ENCODE results near the gene FMN1.

FMN1 gene

GRCh38 chr15:32908872-32909271 is 285.6 kb downstream of the FMN1 start:
- DNase-seq, result no peak

GRCh38 chr15:32908135-32908801 is 286.2 kb downstream of the FMN1 start:
- DNase-seq, result no peak

GRCh38 chr15:32905481-32905880 is 289.0 kb downstream of the FMN1 start:
- DNase-seq, result no peak

GRCh38 chr15:32904448-32904847 is 290.1 kb downstream of the FMN1 start:
- DNase-seq, result no peak

- no peak for DNase-seq
Observed at GRCh38 chr15:32903591-32904290, 290.8 kb downstream of the FMN1 start.

GRCh38 chr15:32901995-32902394 is 292.5 kb downstream of the FMN1 start:
- no peak for DNase-seq

GRCh38 chr15:32901192-32901591 is 293.3 kb downstream of the FMN1 start:
- DNase-seq, result no peak

- no peak for DNase-seq
Observed at GRCh38 chr15:32899126-32899596, 295.4 kb downstream of the FMN1 start.

GRCh38 chr15:32898414-32898813 is 296.1 kb downstream of the FMN1 start:
- no peak for DNase-seq

- DNase-seq, result no peak
Observed at GRCh38 chr15:32893421-32893820, 301.1 kb downstream of the FMN1 start.

- no peak for DNase-seq
Observed at GRCh38 chr15:32889214-32889613, 305.3 kb downstream of the FMN1 start.

- no peak for DNase-seq
Observed at GRCh38 chr15:32888221-32888761, 306.2 kb downstream of the FMN1 start.

GRCh38 chr15:32887090-32887489 is 307.4 kb downstream of the FMN1 start:
- no peak for DNase-seq

- no peak for DNase-seq
Observed at GRCh38 chr15:32886459-32886858, 308.1 kb downstream of the FMN1 start.

GRCh38 chr15:32885713-32886112 is 308.8 kb downstream of the FMN1 start:
- no peak for DNase-seq

GRCh38 chr15:32884146-32884545 is 310.4 kb downstream of the FMN1 start:
- no peak for DNase-seq

- DNase-seq, result no peak
Observed at GRCh38 chr15:32882955-32883354, 311.6 kb downstream of the FMN1 start.

- DNase-seq, result no peak
Observed at GRCh38 chr15:32881528-32881927, 313.0 kb downstream of the FMN1 start.

GRCh38 chr15:32880642-32881041 is 313.9 kb downstream of the FMN1 start:
- DNase-seq, result no peak

GRCh38 chr15:32879980-32880379 is 314.5 kb downstream of the FMN1 start:
- no peak for DNase-seq

GRCh38 chr15:32878869-32879805 is 315.4 kb downstream of the FMN1 start:
- no peak for DNase-seq

- no peak for DNase-seq
Observed at GRCh38 chr15:32878342-32878741, 316.2 kb downstream of the FMN1 start.

Data from NCI-H1105 treated with DMSO at 0.1 percent for 48 hours (cell line).